ENCODE results near the gene TK2.
"Not testable (repeated sequence)": the region's sequence is repeated elsewhere in the genome, so short reads cannot be mapped to it uniquely, and the experiment has no call there.

TK2 gene

DNA sequence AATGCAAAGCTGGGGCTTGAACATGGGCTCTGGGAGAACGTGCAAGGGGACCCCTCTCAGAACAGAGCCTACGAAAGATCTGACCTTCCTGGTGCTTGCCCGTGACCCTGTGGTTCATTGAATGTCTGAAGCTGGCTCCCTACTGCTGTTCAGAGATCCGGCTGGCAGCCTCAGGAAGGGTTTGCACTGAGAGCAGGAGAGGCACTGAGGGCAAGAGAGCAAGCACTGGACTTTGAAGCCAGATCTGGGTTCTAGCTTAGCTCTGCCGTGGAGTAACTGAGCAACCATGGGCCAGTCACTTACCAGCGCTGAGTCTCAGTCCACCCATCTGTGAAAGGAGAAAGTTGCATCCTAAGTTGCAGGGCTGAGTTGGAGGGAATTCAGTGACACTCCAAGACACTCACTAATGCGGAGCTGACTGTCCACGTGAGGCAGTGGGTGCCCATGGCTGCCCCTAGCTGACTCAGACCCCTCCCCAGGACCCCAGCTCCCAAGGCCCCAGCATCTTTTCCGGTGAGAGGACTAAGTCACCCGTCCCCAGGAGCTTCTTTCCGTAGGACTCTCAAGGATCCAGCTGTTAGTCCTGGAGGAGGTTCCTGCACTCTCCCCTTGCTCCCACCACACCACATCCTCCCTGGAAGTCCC is 81.5 kb downstream of the TK2 start:
- DNase-seq (ENCODE audit: low read depth in 2 of 2) = no peak

GRCh38 chr16:66467611-66468010 is 82.3 kb downstream of the TK2 start:
- DNase-seq (ENCODE audit: low read depth in 2 of 2) = no peak

- not testable (repeated sequence) for DNase-seq (ENCODE audit: low read depth in 2 of 2)
Observed at GRCh38 chr16:66466636-66467035, 83.3 kb downstream of the TK2 start.

DNA sequence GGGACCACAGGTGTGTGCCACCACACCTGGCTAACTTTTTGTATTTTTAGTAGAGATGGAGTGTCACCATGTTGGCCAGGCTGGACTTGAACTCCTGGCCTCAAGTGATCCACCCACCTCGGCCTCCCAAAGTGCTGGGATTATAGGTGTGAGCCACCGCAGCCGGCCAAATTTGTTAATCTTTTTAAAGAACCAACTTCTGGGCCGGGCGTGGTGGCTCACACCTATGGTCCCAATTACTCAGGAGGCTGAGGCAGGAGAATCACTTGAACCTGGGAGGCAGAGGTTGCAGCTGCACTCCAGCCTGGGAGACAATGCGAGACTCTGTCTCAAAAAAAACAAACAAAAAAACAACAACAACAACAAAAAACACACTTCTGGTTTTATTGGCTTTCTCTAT is 84.0 kb downstream of the TK2 start:
- DNase-seq (ENCODE audit: low read depth in 2 of 2) = not testable (repeated sequence)

DNA sequence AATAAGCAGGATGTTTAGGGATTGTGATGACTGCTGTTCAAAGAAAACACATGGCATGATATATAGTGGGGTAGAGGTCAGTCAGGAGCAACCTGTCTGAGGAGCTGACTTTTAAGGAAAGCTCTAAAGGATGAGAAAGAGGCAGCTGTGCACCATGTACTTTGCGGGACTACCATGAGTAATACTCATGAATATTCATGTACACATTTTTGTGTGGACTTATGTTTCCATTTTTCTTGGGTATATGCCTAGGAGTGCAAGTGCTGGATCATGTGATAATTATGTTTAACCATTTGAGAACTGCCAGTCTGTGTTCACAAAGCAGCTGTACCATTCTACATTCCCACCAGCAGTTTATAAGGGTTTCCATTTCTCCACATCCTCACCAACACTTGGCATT is 87.0 kb downstream of the TK2 start:
- DNase-seq (ENCODE audit: low read depth in 2 of 2) = no peak

DNA sequence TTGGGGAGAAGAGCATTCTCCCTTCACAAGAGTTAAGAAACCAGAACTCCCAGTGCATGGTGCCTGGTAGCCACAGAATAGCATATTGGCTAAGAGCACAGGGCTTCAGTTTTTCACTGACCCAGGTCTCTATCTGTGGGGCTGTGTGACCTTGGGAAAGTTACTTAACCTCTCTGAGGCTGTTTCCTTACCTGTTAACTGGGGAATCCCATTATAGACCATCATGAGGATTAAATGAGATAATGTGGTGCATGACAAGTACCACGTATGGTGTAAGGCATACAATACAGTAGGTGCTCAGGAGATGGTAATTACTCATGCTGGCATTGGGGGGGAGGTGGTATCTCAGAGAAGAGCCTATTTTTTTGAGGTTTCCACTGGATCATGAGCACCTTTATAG is 89.2 kb downstream of the TK2 start:
- no peak for DNase-seq (ENCODE audit: low read depth in 2 of 2)

DNA sequence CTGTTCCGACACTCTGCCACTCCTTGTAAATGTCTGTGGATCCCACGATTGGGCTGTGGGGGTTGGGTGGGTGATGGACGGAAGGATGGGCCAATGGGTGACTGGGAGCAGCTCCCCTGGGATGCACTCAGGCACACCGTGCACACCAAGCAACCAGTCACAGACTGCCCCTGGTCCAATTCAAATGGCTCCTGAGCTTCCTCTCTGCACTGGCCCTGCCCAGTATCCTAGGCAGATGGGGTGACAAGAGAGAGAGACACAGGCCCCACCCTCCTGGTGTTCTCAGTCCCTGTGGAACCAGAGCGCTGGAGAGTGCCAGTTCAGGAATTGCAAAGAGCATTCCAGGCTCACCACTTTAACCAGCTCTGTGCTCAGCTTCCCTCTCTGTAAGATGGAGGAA is 90.0 kb downstream of the TK2 start:
- no peak for DNase-seq (ENCODE audit: low read depth in 2 of 2)

DNA sequence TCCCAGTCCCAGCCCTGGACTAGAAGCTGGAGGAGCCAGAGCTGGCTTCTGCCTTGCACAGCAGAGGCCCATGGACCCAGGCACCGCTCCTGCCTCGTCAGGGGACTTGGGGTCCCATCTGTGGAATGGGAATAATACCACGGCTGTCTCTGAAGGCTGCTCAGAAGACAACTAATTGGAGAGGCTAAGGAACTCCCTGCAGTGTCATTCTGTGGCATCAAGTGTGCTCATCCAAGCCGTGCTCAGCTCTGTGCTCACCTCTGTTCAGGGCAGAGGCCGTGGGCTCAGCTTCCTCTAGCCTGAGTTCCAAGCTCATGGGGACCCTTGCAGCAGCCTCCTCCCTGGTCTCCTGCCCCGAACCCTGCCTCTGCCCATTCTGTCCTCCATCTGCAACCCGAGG is 91.1 kb downstream of the TK2 start:
- DNase-seq (ENCODE audit: low read depth in 2 of 2) = no peak

DNA sequence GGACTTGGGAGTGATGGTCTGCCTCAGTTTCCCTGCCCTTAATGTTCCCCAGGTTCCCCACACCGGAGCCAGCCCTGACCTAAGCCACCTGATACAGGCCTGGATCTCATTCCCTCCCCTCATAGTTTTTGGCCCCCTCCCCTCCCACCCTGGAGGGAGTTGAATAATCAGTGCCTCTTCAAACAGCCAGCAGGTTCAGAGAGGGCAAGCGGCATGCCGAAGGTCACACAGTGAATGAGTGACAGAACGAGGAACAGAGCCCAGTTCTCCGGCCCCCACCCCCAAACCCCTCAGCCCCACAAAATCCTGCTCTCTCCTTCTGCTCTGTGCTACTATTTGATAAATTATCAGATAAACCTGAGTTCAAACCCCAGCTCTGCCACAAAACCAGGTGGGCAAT is 91.6 kb downstream of the TK2 start:
- no peak for DNase-seq (ENCODE audit: low read depth in 2 of 2)

Data from stimulated activated CD4-positive, alpha-beta T cell treated with anti-CD3 and anti-CD28 coated beads, Interleukin-12 subunit alpha, Interleukin-12 subunit beta, amount 100 ng/mL, for 24 hours (primary cell).